Measurements from ENCODE around the gene CALD1.

The CALD1 gene

GRCh38 chr7:134878746-134879357 lies 99.4 kb downstream of the CALD1 start:
- H3K9ac ChIP-seq (ENCODE audit: low read length), result no peak overlapping the region
- H3K4me2 ChIP-seq (ENCODE audit: low read depth, low read length, poor library complexity, severe bottlenecking), result no peak overlapping the region
- no peak overlapping the region for H3K27ac ChIP-seq (ENCODE audit: low read depth, low read length)
- no peak overlapping the region for H3K4me3 ChIP-seq (ENCODE audit: insufficient read depth, low read length, poor library complexity, severe bottlenecking)
- no peaks in the 10 kb centered on the region for H3K27me3 ChIP-seq (ENCODE audit: low read length)
- H3K9me3 ChIP-seq (ENCODE audit: insufficient read depth, low read length), result no peaks in the 10 kb centered on the region
- no peaks in the 10 kb centered on the region for H3K79me2 ChIP-seq (ENCODE audit: insufficient read depth, low read length)
- no peak overlapping the region for H2AFZ ChIP-seq (ENCODE audit: low read depth, low read length, severe bottlenecking)
- TF ChIP-seq EZH2phosphoT487 (conservative IDR thresholded peaks at IDR 0.05; ENCODE audit: low read length), result no peak
- TF ChIP-seq, protein P1, sequence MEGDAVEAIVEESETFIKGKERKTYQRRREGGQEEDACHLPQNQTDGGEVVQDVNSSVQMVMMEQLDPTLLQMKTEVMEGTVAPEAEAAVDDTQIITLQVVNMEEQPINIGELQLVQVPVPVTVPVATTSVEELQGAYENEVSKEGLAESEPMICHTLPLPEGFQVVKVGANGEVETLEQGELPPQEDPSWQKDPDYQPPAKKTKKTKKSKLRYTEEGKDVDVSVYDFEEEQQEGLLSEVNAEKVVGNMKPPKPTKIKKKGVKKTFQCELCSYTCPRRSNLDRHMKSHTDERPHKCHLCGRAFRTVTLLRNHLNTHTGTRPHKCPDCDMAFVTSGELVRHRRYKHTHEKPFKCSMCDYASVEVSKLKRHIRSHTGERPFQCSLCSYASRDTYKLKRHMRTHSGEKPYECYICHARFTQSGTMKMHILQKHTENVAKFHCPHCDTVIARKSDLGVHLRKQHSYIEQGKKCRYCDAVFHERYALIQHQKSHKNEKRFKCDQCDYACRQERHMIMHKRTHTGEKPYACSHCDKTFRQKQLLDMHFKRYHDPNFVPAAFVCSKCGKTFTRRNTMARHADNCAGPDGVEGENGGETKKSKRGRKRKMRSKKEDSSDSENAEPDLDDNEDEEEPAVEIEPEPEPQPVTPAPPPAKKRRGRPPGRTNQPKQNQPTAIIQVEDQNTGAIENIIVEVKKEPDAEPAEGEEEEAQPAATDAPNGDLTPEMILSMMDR (IDR thresholded peaks at IDR 0.05; ENCODE audit: insufficient read depth, low read length, poor library complexity, severe bottlenecking), result no peak
- no peaks in the 10 kb centered on the region for H3K9me2 ChIP-seq (replicated peaks; ENCODE audit: insufficient read depth, low read length)
- no peaks in the 10 kb centered on the region for H3F3A ChIP-seq (ENCODE audit: insufficient read depth)
- H3K36me3 ChIP-seq (ENCODE audit: low read length), result no peaks in the 10 kb centered on the region
- H4K20me1 ChIP-seq (ENCODE audit: low read depth, low read length), result no peaks in the 10 kb centered on the region

GRCh38 chr7:134879815-134880475 lies 100.5 kb downstream of the CALD1 start:
- H3K27me3 ChIP-seq (ENCODE audit: low read length), result no peaks in the 10 kb centered on the region
- H3K9me3 ChIP-seq (ENCODE audit: insufficient read depth, low read length), result no peaks in the 10 kb centered on the region
- no peaks in the 10 kb centered on the region for H3K79me2 ChIP-seq (ENCODE audit: insufficient read depth, low read length)
- no peaks in the 10 kb centered on the region for H3K36me3 ChIP-seq (ENCODE audit: low read length)
- H3K9ac ChIP-seq (ENCODE audit: low read length), result no peak overlapping the region
- H2AFZ ChIP-seq (ENCODE audit: low read depth, low read length, severe bottlenecking), result no peak overlapping the region
- TF ChIP-seq, protein P1 (IDR thresholded peaks at IDR 0.05; ENCODE audit: insufficient read depth, low read length, poor library complexity, severe bottlenecking), result no peak
- TF ChIP-seq EZH2phosphoT487 (conservative IDR thresholded peaks at IDR 0.05; ENCODE audit: low read length), result no peak
- no peak overlapping the region for H3K4me3 ChIP-seq (ENCODE audit: insufficient read depth, low read length, poor library complexity, severe bottlenecking)
- H3K27ac ChIP-seq (ENCODE audit: low read depth, low read length), result no peak overlapping the region
- H3F3A ChIP-seq (ENCODE audit: insufficient read depth), result no peaks in the 10 kb centered on the region
- H3K9me2 ChIP-seq (replicated peaks; ENCODE audit: insufficient read depth, low read length), result no peaks in the 10 kb centered on the region
- no peak overlapping the region for H3K4me2 ChIP-seq (ENCODE audit: low read depth, low read length, poor library complexity, severe bottlenecking)
- H4K20me1 ChIP-seq (ENCODE audit: low read depth, low read length), result no peaks in the 10 kb centered on the region

DNA sequence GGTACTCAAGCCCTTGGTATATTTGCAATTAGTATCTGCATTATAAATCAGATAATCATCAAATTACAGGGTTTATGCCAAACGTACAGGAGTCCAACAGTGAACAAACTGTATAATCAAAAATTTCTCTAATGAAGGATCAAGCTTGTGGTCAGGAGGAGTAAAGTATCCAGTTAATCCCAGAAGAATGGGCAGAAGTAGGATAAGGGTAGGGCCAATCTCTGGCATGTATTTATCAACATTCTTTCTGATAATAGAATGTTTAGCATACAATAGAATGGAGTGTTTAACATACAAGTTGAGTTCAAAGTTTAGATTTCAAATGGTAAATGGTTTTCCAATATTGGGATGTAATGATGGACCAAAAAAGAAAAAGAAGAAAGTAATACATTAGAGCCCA lies 103.0 kb downstream of the CALD1 start:
- Histone ChIP-seq H3K9me3 (ENCODE audit: insufficient read depth, low read length) (no peaks in the 10 kb centered on the region), H3F3A (ENCODE audit: insufficient read depth) (no peaks in the 10 kb centered on the region)

More for the DNA sequence above, 103.0 kb downstream of the CALD1 start:
- H3K36me3 ChIP-seq (ENCODE audit: low read length), result no peaks in the 10 kb centered on the region
- no peak overlapping the region for H3K4me3 ChIP-seq (ENCODE audit: insufficient read depth, low read length, poor library complexity, severe bottlenecking)
- no peaks in the 10 kb centered on the region for H3K27me3 ChIP-seq (ENCODE audit: low read length)
- no peaks in the 10 kb centered on the region for H4K20me1 ChIP-seq (ENCODE audit: low read depth, low read length)
- no peaks in the 10 kb centered on the region for H3K79me2 ChIP-seq (ENCODE audit: insufficient read depth, low read length)
- no peak overlapping the region for H3K9ac ChIP-seq (ENCODE audit: low read length)
- H3K27ac ChIP-seq (ENCODE audit: low read depth, low read length), result no peak overlapping the region
- H2AFZ ChIP-seq (ENCODE audit: low read depth, low read length, severe bottlenecking), result no peak overlapping the region
- H3K9me2 ChIP-seq (replicated peaks; ENCODE audit: insufficient read depth, low read length), result no peaks in the 10 kb centered on the region
- TF ChIP-seq EZH2phosphoT487 (conservative IDR thresholded peaks at IDR 0.05; ENCODE audit: low read length), result no peak
- TF ChIP-seq, protein P1 (IDR thresholded peaks at IDR 0.05; ENCODE audit: insufficient read depth, low read length, poor library complexity, severe bottlenecking), result no peak
- no peak overlapping the region for H3K4me2 ChIP-seq (ENCODE audit: low read depth, low read length, poor library complexity, severe bottlenecking)

Measured in SU-DHL-6 (cell line).